Liver (tissue), 9 donors: Measurements from ENCODE around the gene ACTN4. TPM values are rescaled to one million over a fixed set of nuclear protein-coding genes. Genes with fewer than 3 reads are reported as not detected.
A peak's percentile ranks its signal among the peaks of the same experiment; 100 is the strongest.

Source experiments
- DNase-seq: peaks from one replicate; pipeline ENCODE4 v3.0.0-alpha.2; 2017; ENCODE audit warnings: low spot score
- H3K27ac ChIP-seq, 2 donors: one replicate each; pipeline ENCODE4 v1.7.0; 2013; ENCODE audit warnings: inconsistent platforms in 2 of 2, low read length in 2 of 2, control low read depth in 1 of 2, low read depth in 1 of 2, mild to moderate bottlenecking in 1 of 2
- H3K27me3 ChIP-seq, 4 donors: one replicate each; pipeline versions ENCODE4 v1.6.1 to v1.7.0; 2013; ENCODE audit warnings: low read length in 3 of 4, inconsistent platforms in 1 of 4, mild to moderate bottlenecking in 1 of 4, moderate library complexity in 1 of 4; ENCODE audit not compliant: control insufficient read depth in 4 of 4, insufficient read depth in 4 of 4
- H3K36me3 ChIP-seq, 4 donors: one replicate each; pipeline versions ENCODE4 v1.6.1 to v1.7.0; 2013; ENCODE audit warnings: low read length in 3 of 4, mild to moderate bottlenecking in 3 of 4, low read depth in 1 of 4, moderate library complexity in 1 of 4; ENCODE audit not compliant: control insufficient read depth in 4 of 4, insufficient read depth in 3 of 4
- H3K4me1 ChIP-seq, 4 donors: one replicate each; pipeline versions ENCODE4 v1.6.1 to v1.7.0; 2013; ENCODE audit warnings: low read length in 3 of 4, mild to moderate bottlenecking in 3 of 4, moderate library complexity in 1 of 4; ENCODE audit not compliant: control insufficient read depth in 4 of 4, insufficient read depth in 4 of 4
- H3K4me3 ChIP-seq, 3 donors: one replicate each; pipeline versions ENCODE4 v1.6.1 to v1.7.0; 2013; ENCODE audit warnings: low read length in 3 of 3, control low read depth in 1 of 3, low read depth in 1 of 3, mild to moderate bottlenecking in 1 of 3
- H3K9ac ChIP-seq, 2 donors: one replicate each; pipeline ENCODE4 v1.7.0; 2013; ENCODE audit warnings: low read length in 2 of 2, mild to moderate bottlenecking in 2 of 2, moderate library complexity in 2 of 2, control low read depth in 1 of 2, low read depth in 1 of 2
- H3K9me3 ChIP-seq, 4 donors: one replicate each; pipeline versions ENCODE4 v1.6.1 to v1.7.0; 2013; ENCODE audit warnings: low read length in 3 of 4; ENCODE audit not compliant: control insufficient read depth in 4 of 4
- EGR1 ChIP-seq, 2 donors: IDR thresholded peaks; 2 replicates each; pipeline ENCODE4 v1.6.1; 2016 to 2018; ENCODE audit warnings: antibody characterized with exemption in 2 of 2, low read depth in 2 of 2
- FOXA1 ChIP-seq: IDR thresholded peaks from 2 replicates; pipeline ENCODE4 v1.6.1; 2016; ENCODE audit warnings: antibody characterized with exemption
- FOXA2 ChIP-seq: IDR thresholded peaks from 2 replicates; pipeline ENCODE4 v1.6.1; 2016; ENCODE audit warnings: antibody characterized with exemption
- GABPA ChIP-seq, 2 donors: IDR thresholded peaks in 1 of 2; conservative IDR thresholded peaks in 1 of 2; 2 replicates each; pipeline ENCODE4 v1.6.1; 2016; ENCODE audit warnings: antibody characterized with exemption in 2 of 2, mild to moderate bottlenecking in 1 of 2, moderate library complexity in 1 of 2
- HNF4A ChIP-seq, 2 donors: conservative IDR thresholded peaks; 2 replicates each; pipeline ENCODE4 v1.6.1; 2016; ENCODE audit warnings: antibody characterized with exemption in 2 of 2, mild to moderate bottlenecking in 2 of 2
- HNF4G ChIP-seq: IDR thresholded peaks from 2 replicates; pipeline ENCODE4 v1.6.1; 2016; ENCODE audit warnings: antibody characterized with exemption
- JUND ChIP-seq, 2 donors: IDR thresholded peaks; 2 replicates each; pipeline ENCODE4 v1.6.1; 2016; ENCODE audit warnings: antibody characterized with exemption in 2 of 2
- MAX ChIP-seq: IDR thresholded peaks from 2 replicates; pipeline ENCODE4 v1.6.1; 2016; ENCODE audit warnings: antibody characterized with exemption
- NR2F2 ChIP-seq: IDR thresholded peaks from 2 replicates; pipeline ENCODE4 v1.6.1; 2016; ENCODE audit warnings: antibody characterized with exemption
- RAD21 ChIP-seq, 2 donors: IDR thresholded peaks; 2 replicates each; pipeline ENCODE4 v1.6.1; 2016; ENCODE audit warnings: antibody characterized with exemption in 2 of 2, mild to moderate bottlenecking in 2 of 2
- REST ChIP-seq: IDR thresholded peaks from 2 replicates; pipeline ENCODE4 v1.6.1; 2016; ENCODE audit warnings: antibody characterized with exemption, mild to moderate bottlenecking
- RXRA ChIP-seq, 2 donors: IDR thresholded peaks; 2 replicates each; pipeline ENCODE4 v1.6.1; 2017 to 2018; ENCODE audit warnings: antibody characterized with exemption in 2 of 2, mild to moderate bottlenecking in 1 of 2
- SP1 ChIP-seq: IDR thresholded peaks from 2 replicates; pipeline ENCODE4 v1.6.1; 2018; ENCODE audit warnings: antibody characterized with exemption, mild to moderate bottlenecking
- TAF1 ChIP-seq: conservative IDR thresholded peaks from 2 replicates; pipeline ENCODE4 v1.6.1; 2016; ENCODE audit warnings: antibody characterized with exemption, mild to moderate bottlenecking
- YY1 ChIP-seq: IDR thresholded peaks from 2 replicates; pipeline ENCODE4 v1.6.1; 2016; ENCODE audit warnings: antibody characterized with exemption, mild to moderate bottlenecking
- ZBTB33 ChIP-seq: IDR thresholded peaks from 2 replicates; pipeline ENCODE4 v1.6.1; 2016; ENCODE audit warnings: antibody characterized with exemption
- WGBS: extraction: QIAGEN DNeasy Blood & Tissue Kit; methylation state at CpG from one replicate; pipeline ENCODE4 v1.1.7; 2013; 5-methylcytosine and 5-hydroxymethylcytosine counted together
- polyA plus RNA-seq, 2 donors: library from polyadenylated mRNA; stranded (reverse) in 1 of 2; unstranded in 1 of 2; fragments of 200-250 nt in 1 of 2; fragments of >200 nt in 1 of 2; fragmentation: Nextera tagmentation in 1 of 2; extraction: Ambion mirVana in 1 of 2; gene quantifications; one replicate each; pipeline versions ENCODE4 v1.2.1 to v1.2.3, GENCODE V29; 2013 to 2015
- total RNA-seq, 2 donors: library from RNA; depleted of rRNA; stranded (reverse); fragments of >200 nt; gene quantifications; one replicate each; pipeline ENCODE4 v1.2.3, GENCODE V29; 2014
- TF ChIP-seq, protein P1 (sequence below): IDR thresholded peaks from 2 replicates; pipeline ENCODE4 v1.6.1; 2016; ENCODE audit warnings: antibody characterized with exemption
- TF ChIP-seq, protein P2 (sequence below): fragments of 150-350 bp; IDR thresholded peaks from 2 replicates; pipeline ENCODE4 v1.5.1; 2017; ENCODE audit warnings: improper control_type of control experiment, low read depth, low read length; ENCODE audit not compliant: missing input control
- donor health status: healthy.
- donor health status: healthy.
- donor health status: healthy.
- donor health status: healthy.
- donor health status: healthy.

ACTN4 gene
- total and polyA plus RNA-seq, 4 donors = 35.4 to 164 (median 98.7) TPM

GRCh38 chr19:38698225-38699026 lies 51.0 kb downstream of the ACTN4 start:
- 92% methylated on average over 22 of the region's 22 CpGs for WGBS
- H3K9ac ChIP-seq = no peak overlapping the region
- no peak overlapping the region for H3K4me3 ChIP-seq
- TF ChIP-seq JUND (IDR thresholded peaks at IDR 0.05) = no peak
- TF ChIP-seq TAF1 = no peak
- no peak for TF ChIP-seq RXRA (IDR thresholded peaks at IDR 0.05)
- TF ChIP-seq HNF4A (conservative IDR thresholded peaks at IDR 0.05) = no peak
- no peak for TF ChIP-seq NR2F2
- no peak for TF ChIP-seq HNF4G
- TF ChIP-seq GABPA (IDR thresholded peaks at IDR 0.05 in 1 of 2, conservative IDR thresholded peaks at IDR 0.05 in 1 of 2) = no peak
- TF ChIP-seq, protein P1, sequence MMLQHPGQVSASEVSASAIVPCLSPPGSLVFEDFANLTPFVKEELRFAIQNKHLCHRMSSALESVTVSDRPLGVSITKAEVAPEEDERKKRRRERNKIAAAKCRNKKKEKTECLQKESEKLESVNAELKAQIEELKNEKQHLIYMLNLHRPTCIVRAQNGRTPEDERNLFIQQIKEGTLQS = no peak
- TF ChIP-seq REST = no peak
- TF ChIP-seq ZBTB33 = no peak
- TF ChIP-seq, protein P2, sequence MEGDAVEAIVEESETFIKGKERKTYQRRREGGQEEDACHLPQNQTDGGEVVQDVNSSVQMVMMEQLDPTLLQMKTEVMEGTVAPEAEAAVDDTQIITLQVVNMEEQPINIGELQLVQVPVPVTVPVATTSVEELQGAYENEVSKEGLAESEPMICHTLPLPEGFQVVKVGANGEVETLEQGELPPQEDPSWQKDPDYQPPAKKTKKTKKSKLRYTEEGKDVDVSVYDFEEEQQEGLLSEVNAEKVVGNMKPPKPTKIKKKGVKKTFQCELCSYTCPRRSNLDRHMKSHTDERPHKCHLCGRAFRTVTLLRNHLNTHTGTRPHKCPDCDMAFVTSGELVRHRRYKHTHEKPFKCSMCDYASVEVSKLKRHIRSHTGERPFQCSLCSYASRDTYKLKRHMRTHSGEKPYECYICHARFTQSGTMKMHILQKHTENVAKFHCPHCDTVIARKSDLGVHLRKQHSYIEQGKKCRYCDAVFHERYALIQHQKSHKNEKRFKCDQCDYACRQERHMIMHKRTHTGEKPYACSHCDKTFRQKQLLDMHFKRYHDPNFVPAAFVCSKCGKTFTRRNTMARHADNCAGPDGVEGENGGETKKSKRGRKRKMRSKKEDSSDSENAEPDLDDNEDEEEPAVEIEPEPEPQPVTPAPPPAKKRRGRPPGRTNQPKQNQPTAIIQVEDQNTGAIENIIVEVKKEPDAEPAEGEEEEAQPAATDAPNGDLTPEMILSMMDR = no peak
- no peak for TF ChIP-seq YY1
- TF ChIP-seq MAX = no peak
- no peak for TF ChIP-seq FOXA1
- TF ChIP-seq EGR1 (IDR thresholded peaks at IDR 0.05; ENCODE audit: low read depth in 2 of 2) = no peak
- no peak for TF ChIP-seq SP1
- TF ChIP-seq RAD21 (IDR thresholded peaks at IDR 0.05) = no peak
- TF ChIP-seq FOXA2 = no peak
- peak overlapping the region in 1 of 2 donors; percentile 7 for H3K27ac ChIP-seq
- peaks cover 0 to 3% (median 2%) of the 10 kb centered on the region in 4 donors for H3K36me3 ChIP-seq
- no peaks in the 10 kb centered on the region for H3K9me3 ChIP-seq
- no peaks in the 10 kb centered on the region for H3K27me3 ChIP-seq
- no peak for DNase-seq
- peaks cover 24 to 79% (median 65%) of the 10 kb centered on the region in 4 donors for H3K4me1 ChIP-seq
